Ovary (tissue), 9 donors: ENCODE data around the gene HUWE1. TPM values are rescaled to one million over a fixed set of nuclear protein-coding genes. Genes with fewer than 3 reads are reported as not detected.

ENCODE experiments used
- DNase-seq, 5 donors: peaks; one replicate each; pipeline ENCODE4 v3.0.0-alpha.2; 2019 to 2020
- H3K27ac ChIP-seq, 2 donors: fragments of 200-600 bp; one replicate each; pipeline versions ENCODE4 v1.5.1 to v1.8.0; 2019 to 2022
- H3K27me3 ChIP-seq: fragments of 200-600 bp; one replicate; pipeline ENCODE4 v1.8.0; 2022
- H3K36me3 ChIP-seq: fragments of 200-600 bp; sonication (generic); one replicate; pipeline ENCODE4 v1.5.1; 2019
- H3K4me1 ChIP-seq: one replicate; pipeline ENCODE4 v1.8.1; 2013; ENCODE audit warnings: mild to moderate bottlenecking, moderate library complexity; ENCODE audit not compliant: insufficient read depth
- H3K4me3 ChIP-seq: fragments of 200-600 bp; sonication (generic); one replicate; pipeline ENCODE4 v1.5.1; 2017
- H3K9me3 ChIP-seq, 2 donors: fragments of 200-600 bp in 1 of 2; sonication (generic) in 1 of 2; one replicate each; pipeline versions ENCODE4 v1.5.1 to v1.8.1; 2013 to 2019; ENCODE audit warnings: mild to moderate bottlenecking in 1 of 2, moderate library complexity in 1 of 2
- EP300 ChIP-seq: sonication (generic); formaldehyde crosslinking; IDR thresholded peaks from one replicate; pipeline ENCODE4 v1.6.1; 2017; ENCODE audit warnings: antibody characterized with exemption
- POLR2A ChIP-seq: fragments of 450-650 bp; IDR thresholded peaks from one replicate; pipeline ENCODE4 v1.6.1; 2017; ENCODE audit warnings: antibody characterized with exemption, mild to moderate bottlenecking, moderate library complexity
- WGBS, 3 donors: extraction: QIAGEN DNeasy Blood & Tissue Kit in 1 of 3; methylation state at CpG; one replicate each; pipeline versions ENCODE4 v1.1.5 to v1.1.7; 2013 to 2017; 5-methylcytosine and 5-hydroxymethylcytosine counted together
- intact Hi-C, 4 donors: fragments of 100-400 bp; cut with DNase I; formaldehyde crosslinking; loops; one replicate each; pipeline versions ENCODE4 v1.11.0 to v1.15.1; 2022 to 2023
- polyA plus RNA-seq, 2 donors: library from polyadenylated mRNA; stranded (reverse); fragments of 200-250 nt in 1 of 2; fragments of 350-450 nt in 1 of 2; fragmentation: Illumina TruSeq in 1 of 2; extraction: RNeasy Lipid Tissue Mini Kit (QIAGEN cat#74804) in 1 of 2; gene quantifications; one replicate each; pipeline ENCODE4 v1.2.3, GENCODE V29; 2013 to 2014
- total RNA-seq, 7 donors: library from RNA; depleted of rRNA in 2 of 7; stranded (reverse); fragments of >200 nt in 2 of 7; fragmentation: NEBNext Ultra II Directional in 3 of 7; extraction: Animal tissue kit (Norgen Biotek cat#: 25700) in 3 of 7; gene quantifications; one replicate each; pipeline versions ENCODE4 v1.1.0 to v1.2.4, GENCODE V29; 2016 to 2023
- TF ChIP-seq, protein P1 (sequence below), 3 donors: fragments of 450-650 bp in 2 of 3; fragments of 200-600 bp in 1 of 3; IDR thresholded peaks; one replicate each; pipeline versions ENCODE4 v1.5.1 to v1.8.0; 2016 to 2022; ENCODE audit warnings: antibody characterized with exemption in 3 of 3, mild to moderate bottlenecking in 1 of 3
- donor health status: DM: no; HTN: no; CAD: no; lungs with moderate emphysema.
- donor health status: DM: no; HTN: no; CAD: no.
- donor health status: Bipolar disorder and iron deficiency.
- donor health status: DM: yes; HTN: yes; CAD: no.
- donor health status: DM: no; HTN: no; CAD: no.
- donor health status: DM: yes; HTN: yes; CAD: no.

Gene HUWE1
- total and polyA plus RNA-seq, 9 donors = 58.2 to 198 (median 188) TPM

DNA sequence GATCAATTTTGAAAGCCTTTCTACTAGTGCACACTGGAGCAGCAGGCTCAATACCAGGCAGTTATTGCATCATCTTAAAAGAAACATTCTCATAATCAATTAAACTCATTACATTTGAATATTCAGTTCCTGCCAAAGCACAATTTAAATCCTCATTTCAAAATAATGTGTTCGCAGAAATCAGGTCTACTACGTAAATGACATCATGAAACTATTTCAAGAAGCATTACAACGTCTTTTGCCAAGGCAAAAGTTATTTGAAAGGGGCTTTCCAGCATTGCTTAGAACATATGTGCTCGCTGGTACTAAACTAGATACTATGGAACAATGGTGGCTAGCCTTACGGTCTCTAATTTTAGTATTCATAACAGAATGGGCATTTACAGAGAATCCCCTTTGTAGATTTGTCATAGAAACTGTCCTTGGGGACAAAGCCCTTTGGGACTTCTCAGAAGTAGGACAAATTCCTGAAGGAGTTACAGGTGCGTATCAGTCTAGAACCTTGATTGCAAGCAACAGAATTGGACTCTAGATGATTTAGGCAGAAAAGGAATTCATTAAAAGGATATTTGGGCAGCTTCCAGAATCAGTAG, 27.6 kb upstream of the HUWE1 start:
- no peak for TF ChIP-seq POLR2A
- TF ChIP-seq, protein P1, sequence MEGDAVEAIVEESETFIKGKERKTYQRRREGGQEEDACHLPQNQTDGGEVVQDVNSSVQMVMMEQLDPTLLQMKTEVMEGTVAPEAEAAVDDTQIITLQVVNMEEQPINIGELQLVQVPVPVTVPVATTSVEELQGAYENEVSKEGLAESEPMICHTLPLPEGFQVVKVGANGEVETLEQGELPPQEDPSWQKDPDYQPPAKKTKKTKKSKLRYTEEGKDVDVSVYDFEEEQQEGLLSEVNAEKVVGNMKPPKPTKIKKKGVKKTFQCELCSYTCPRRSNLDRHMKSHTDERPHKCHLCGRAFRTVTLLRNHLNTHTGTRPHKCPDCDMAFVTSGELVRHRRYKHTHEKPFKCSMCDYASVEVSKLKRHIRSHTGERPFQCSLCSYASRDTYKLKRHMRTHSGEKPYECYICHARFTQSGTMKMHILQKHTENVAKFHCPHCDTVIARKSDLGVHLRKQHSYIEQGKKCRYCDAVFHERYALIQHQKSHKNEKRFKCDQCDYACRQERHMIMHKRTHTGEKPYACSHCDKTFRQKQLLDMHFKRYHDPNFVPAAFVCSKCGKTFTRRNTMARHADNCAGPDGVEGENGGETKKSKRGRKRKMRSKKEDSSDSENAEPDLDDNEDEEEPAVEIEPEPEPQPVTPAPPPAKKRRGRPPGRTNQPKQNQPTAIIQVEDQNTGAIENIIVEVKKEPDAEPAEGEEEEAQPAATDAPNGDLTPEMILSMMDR (IDR thresholded peaks at IDR 0.05) = no peak
- no peak for TF ChIP-seq EP300
- intact Hi-C loops = no loop called here
- Histone ChIP-seq H3K27me3 (no peaks in the 10 kb centered on the region), H3K27ac (no peak overlapping the region), H3K9me3 (no peaks in the 10 kb centered on the region), H3K4me1 (no peaks in the 10 kb centered on the region), H3K36me3 (no peaks in the 10 kb centered on the region), H3K4me3 (no peak overlapping the region)
- DNase-seq = no peak
- WGBS, 3 donors = 72 to 77% (median 73%) methylated on average over 6 of the region's 6 CpGs

DNA sequence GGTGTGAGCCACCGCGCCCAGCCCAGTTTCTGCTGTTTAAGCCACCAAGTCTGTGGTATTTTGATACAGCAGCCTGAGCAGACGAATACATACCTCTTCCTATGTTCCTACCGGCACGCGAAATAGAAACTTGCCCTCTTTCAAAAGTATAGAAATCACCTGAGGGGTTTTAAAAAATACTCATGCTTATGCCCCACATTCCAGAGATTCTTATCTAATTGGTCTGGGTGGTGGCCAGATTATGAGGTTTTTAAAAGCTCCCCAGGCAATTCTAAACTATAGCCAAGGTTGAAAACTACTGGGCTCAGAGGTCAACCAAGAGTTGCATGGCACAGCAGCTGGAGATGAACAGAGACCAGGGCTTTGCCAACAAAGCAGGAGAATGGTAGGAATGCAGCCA, 24.9 kb upstream of the HUWE1 start:
- H3K36me3 ChIP-seq = no peaks in the 10 kb centered on the region
- no peak overlapping the region for H3K4me3 ChIP-seq
- no peaks in the 10 kb centered on the region for H3K9me3 ChIP-seq
- H3K27ac ChIP-seq = no peak overlapping the region
- TF ChIP-seq POLR2A (no peak), EP300 (no peak)
- TF ChIP-seq, protein P1 (IDR thresholded peaks at IDR 0.05) = no peak
- H3K4me1 ChIP-seq = no peaks in the 10 kb centered on the region
- DNase-seq = no peak
- 83 to 86% (median 83%) methylated on average over 6 of the region's 6 CpGs for WGBS, 3 donors
- no peaks in the 10 kb centered on the region for H3K27me3 ChIP-seq
- intact Hi-C loops = no loop called here

DNA sequence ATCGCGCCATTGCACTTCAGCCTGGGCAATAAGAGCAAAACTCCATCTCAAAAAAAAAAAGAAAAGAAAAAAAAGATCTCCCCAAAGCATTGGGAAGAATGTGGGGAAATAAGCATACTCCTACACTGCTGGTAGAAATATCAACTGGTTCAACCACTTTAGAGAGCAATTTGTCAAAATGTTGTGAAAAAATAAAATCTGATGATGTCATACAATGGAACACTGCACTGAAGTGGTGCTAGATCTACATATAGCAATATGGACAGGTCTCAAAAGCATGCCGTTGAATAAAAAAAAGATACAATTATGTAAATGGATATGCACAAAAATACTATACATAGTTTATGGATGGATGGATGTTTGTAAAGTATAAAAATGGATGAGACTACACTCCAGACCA, 18.3 kb upstream of the HUWE1 start:
- no peak for TF ChIP-seq POLR2A
- TF ChIP-seq EP300 = no peak
- TF ChIP-seq, protein P1 (IDR thresholded peaks at IDR 0.05) = no peak
- intact Hi-C loops = no loop called here
- Histone ChIP-seq H3K4me1 (no peaks in the 10 kb centered on the region), H3K36me3 (no peaks in the 10 kb centered on the region), H3K4me3 (no peak overlapping the region), H3K27ac (no peak overlapping the region), H3K9me3 (no peaks in the 10 kb centered on the region), H3K27me3 (no peaks in the 10 kb centered on the region)
- no peak for DNase-seq
- 87 to 96% (median 96%) methylated on average over 3 of the region's 3 CpGs for WGBS, 3 donors

DNA sequence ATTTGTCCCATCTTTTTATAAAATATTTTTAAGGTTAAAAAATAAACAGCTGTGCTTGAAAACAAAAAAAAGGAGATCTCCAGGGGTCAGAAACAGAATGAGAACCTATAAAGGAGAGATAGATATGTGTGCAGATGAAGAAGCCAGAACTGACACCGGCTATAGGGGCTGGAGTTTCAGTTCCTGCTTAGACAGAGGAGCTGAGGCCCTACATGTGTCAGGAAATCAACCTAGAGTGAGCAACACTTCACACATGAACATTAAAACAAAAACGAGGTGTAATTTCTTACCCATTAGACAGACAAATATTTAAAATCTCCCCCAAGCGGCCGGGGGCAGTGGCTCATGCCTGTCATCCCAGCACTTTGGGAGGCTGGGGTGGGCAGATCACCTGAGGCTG, 17.8 kb upstream of the HUWE1 start:
- H3K27ac ChIP-seq = no peak overlapping the region
- H3K36me3 ChIP-seq = no peaks in the 10 kb centered on the region
- no peaks in the 10 kb centered on the region for H3K27me3 ChIP-seq
- H3K4me3 ChIP-seq = no peak overlapping the region
- intact Hi-C loops = no loop called here
- no peak for DNase-seq
- H3K9me3 ChIP-seq = no peaks in the 10 kb centered on the region
- 58 to 74% (median 67%) methylated on average over 4 of the region's 4 CpGs for WGBS, 3 donors
- TF ChIP-seq, protein P1 (IDR thresholded peaks at IDR 0.05) = no peak
- TF ChIP-seq EP300 = no peak
- no peak for TF ChIP-seq POLR2A
- H3K4me1 ChIP-seq = no peaks in the 10 kb centered on the region
